ENCODE results near the gene AATF.

AATF gene

GRCh38 chr17:37098910-37099664 is 150.3 kb downstream of the AATF start:
- H2AFZ ChIP-seq (ENCODE audit: low read length): no peak overlapping the region
- no peak overlapping the region for H3K9ac ChIP-seq (ENCODE audit: low read length)
- no peak overlapping the region for H3K4me3 ChIP-seq (ENCODE audit: low read depth, low read length, poor library complexity, severe bottlenecking)
- no peaks in the 10 kb centered on the region for H3K79me2 ChIP-seq (ENCODE audit: insufficient read depth, low read length)
- no peak overlapping the region for H3K27ac ChIP-seq (ENCODE audit: low read depth, low read length, poor library complexity, severe bottlenecking)
- H3K9me3 ChIP-seq (ENCODE audit: low read length): no peaks in the 10 kb centered on the region
- H3K4me1 ChIP-seq (ENCODE audit: insufficient read depth, low read length, severe bottlenecking): no peaks in the 10 kb centered on the region
- no peak overlapping the region for H3K4me2 ChIP-seq (ENCODE audit: low read length)
- TF ChIP-seq, protein P1, sequence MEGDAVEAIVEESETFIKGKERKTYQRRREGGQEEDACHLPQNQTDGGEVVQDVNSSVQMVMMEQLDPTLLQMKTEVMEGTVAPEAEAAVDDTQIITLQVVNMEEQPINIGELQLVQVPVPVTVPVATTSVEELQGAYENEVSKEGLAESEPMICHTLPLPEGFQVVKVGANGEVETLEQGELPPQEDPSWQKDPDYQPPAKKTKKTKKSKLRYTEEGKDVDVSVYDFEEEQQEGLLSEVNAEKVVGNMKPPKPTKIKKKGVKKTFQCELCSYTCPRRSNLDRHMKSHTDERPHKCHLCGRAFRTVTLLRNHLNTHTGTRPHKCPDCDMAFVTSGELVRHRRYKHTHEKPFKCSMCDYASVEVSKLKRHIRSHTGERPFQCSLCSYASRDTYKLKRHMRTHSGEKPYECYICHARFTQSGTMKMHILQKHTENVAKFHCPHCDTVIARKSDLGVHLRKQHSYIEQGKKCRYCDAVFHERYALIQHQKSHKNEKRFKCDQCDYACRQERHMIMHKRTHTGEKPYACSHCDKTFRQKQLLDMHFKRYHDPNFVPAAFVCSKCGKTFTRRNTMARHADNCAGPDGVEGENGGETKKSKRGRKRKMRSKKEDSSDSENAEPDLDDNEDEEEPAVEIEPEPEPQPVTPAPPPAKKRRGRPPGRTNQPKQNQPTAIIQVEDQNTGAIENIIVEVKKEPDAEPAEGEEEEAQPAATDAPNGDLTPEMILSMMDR (IDR thresholded peaks at IDR 0.05; ENCODE audit: low read length): no peak
- TF ChIP-seq EZH2 (IDR thresholded peaks at IDR 0.05; ENCODE audit: borderline replicate concordance, low read length): no peak
- no peaks in the 10 kb centered on the region for H4K20me1 ChIP-seq (ENCODE audit: insufficient read depth, low read length)
- H3K27me3 ChIP-seq (ENCODE audit: insufficient read depth, low read length): no peaks in the 10 kb centered on the region
- H3F3A ChIP-seq (ENCODE audit: insufficient read depth, low read length): no peaks in the 10 kb centered on the region
- peaks cover 74% of the 10 kb centered on the region for H3K36me3 ChIP-seq (ENCODE audit: insufficient read depth, low read length)
- H3K9me2 ChIP-seq (ENCODE audit: low read depth, low read length): no peaks in the 10 kb centered on the region

GRCh38 chr17:37100231-37100630 is 151.5 kb downstream of the AATF start:
- no peak overlapping the region for H2AFZ ChIP-seq (ENCODE audit: low read length)
- peaks cover 74% of the 10 kb centered on the region for H3K36me3 ChIP-seq (ENCODE audit: insufficient read depth, low read length)
- no peaks in the 10 kb centered on the region for H3K27me3 ChIP-seq (ENCODE audit: insufficient read depth, low read length)
- H3K4me1 ChIP-seq (ENCODE audit: insufficient read depth, low read length, severe bottlenecking): no peaks in the 10 kb centered on the region
- TF ChIP-seq, protein P1 (IDR thresholded peaks at IDR 0.05; ENCODE audit: low read length): no peak
- TF ChIP-seq EZH2 (IDR thresholded peaks at IDR 0.05; ENCODE audit: borderline replicate concordance, low read length): no peak
- H4K20me1 ChIP-seq (ENCODE audit: insufficient read depth, low read length): no peaks in the 10 kb centered on the region
- no peaks in the 10 kb centered on the region for H3K79me2 ChIP-seq (ENCODE audit: insufficient read depth, low read length)
- no peaks in the 10 kb centered on the region for H3F3A ChIP-seq (ENCODE audit: insufficient read depth, low read length)
- H3K4me3 ChIP-seq (ENCODE audit: low read depth, low read length, poor library complexity, severe bottlenecking): no peak overlapping the region
- H3K4me2 ChIP-seq (ENCODE audit: low read length): no peak overlapping the region
- H3K9me2 ChIP-seq (ENCODE audit: low read depth, low read length): no peaks in the 10 kb centered on the region
- no peaks in the 10 kb centered on the region for H3K9me3 ChIP-seq (ENCODE audit: low read length)
- no peak overlapping the region for H3K9ac ChIP-seq (ENCODE audit: low read length)
- no peak overlapping the region for H3K27ac ChIP-seq (ENCODE audit: low read depth, low read length, poor library complexity, severe bottlenecking)

- Histone ChIP-seq H3K4me3 (ENCODE audit: low read depth, low read length, poor library complexity, severe bottlenecking) (no peak overlapping the region), H3K4me1 (ENCODE audit: insufficient read depth, low read length, severe bottlenecking) (no peaks in the 10 kb centered on the region), H3K9me2 (ENCODE audit: low read depth, low read length) (no peaks in the 10 kb centered on the region), H4K20me1 (ENCODE audit: insufficient read depth, low read length) (no peaks in the 10 kb centered on the region), H3K4me2 (ENCODE audit: low read length) (no peak overlapping the region), H3K9ac (ENCODE audit: low read length) (no peak overlapping the region), H2AFZ (ENCODE audit: low read length) (no peak overlapping the region), H3K9me3 (ENCODE audit: low read length) (no peaks in the 10 kb centered on the region), H3F3A (ENCODE audit: insufficient read depth, low read length) (no peaks in the 10 kb centered on the region), H3K27me3 (ENCODE audit: insufficient read depth, low read length) (no peaks in the 10 kb centered on the region), H3K27ac (ENCODE audit: low read depth, low read length, poor library complexity, severe bottlenecking) (no peak overlapping the region), H3K36me3 (ENCODE audit: insufficient read depth, low read length) (peaks cover 67% of the 10 kb centered on the region), H3K79me2 (ENCODE audit: insufficient read depth, low read length) (no peaks in the 10 kb centered on the region)
- no peak for TF ChIP-seq EZH2 (IDR thresholded peaks at IDR 0.05; ENCODE audit: borderline replicate concordance, low read length)
- TF ChIP-seq, protein P1 (IDR thresholded peaks at IDR 0.05; ENCODE audit: low read length): no peak
Observed at GRCh38 chr17:37101306-37101705, 152.6 kb downstream of the AATF start.
